ENCODE results near the gene ADGRD1.
"Not testable (repeated sequence)": the region's sequence is repeated elsewhere in the genome, so short reads cannot be mapped to it uniquely, and the experiment has no call there.

The ADGRD1 gene

DNA sequence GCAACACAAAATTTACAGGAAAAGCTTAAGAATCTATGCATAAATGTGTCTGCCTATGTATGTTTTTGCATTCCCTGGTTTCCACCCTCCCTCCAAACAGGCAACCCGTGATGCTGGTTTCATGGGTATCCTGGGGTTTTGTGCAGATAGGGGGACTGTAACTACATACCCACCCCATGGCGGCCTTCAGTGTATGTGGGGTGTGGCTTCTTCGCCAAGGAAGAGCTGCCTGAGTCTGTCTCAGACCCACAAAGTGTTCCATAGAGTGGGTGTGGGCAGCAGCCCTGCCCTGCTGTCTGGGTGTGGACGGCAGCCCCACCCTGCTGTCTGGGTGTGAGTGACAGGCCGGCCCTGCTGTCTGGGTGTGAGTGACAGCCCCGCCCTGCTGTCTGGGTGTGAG, 174.8 kb downstream of the ADGRD1 start:
- TF ChIP-seq, protein P1, sequence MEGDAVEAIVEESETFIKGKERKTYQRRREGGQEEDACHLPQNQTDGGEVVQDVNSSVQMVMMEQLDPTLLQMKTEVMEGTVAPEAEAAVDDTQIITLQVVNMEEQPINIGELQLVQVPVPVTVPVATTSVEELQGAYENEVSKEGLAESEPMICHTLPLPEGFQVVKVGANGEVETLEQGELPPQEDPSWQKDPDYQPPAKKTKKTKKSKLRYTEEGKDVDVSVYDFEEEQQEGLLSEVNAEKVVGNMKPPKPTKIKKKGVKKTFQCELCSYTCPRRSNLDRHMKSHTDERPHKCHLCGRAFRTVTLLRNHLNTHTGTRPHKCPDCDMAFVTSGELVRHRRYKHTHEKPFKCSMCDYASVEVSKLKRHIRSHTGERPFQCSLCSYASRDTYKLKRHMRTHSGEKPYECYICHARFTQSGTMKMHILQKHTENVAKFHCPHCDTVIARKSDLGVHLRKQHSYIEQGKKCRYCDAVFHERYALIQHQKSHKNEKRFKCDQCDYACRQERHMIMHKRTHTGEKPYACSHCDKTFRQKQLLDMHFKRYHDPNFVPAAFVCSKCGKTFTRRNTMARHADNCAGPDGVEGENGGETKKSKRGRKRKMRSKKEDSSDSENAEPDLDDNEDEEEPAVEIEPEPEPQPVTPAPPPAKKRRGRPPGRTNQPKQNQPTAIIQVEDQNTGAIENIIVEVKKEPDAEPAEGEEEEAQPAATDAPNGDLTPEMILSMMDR (IDR thresholded peaks at IDR 0.05; ENCODE audit: insufficient read depth, missing control alignments), result no peak
- FAIRE-seq, result no peak
- DNase-seq (ENCODE audit: insufficient read length, low spot score), result no peak

DNA sequence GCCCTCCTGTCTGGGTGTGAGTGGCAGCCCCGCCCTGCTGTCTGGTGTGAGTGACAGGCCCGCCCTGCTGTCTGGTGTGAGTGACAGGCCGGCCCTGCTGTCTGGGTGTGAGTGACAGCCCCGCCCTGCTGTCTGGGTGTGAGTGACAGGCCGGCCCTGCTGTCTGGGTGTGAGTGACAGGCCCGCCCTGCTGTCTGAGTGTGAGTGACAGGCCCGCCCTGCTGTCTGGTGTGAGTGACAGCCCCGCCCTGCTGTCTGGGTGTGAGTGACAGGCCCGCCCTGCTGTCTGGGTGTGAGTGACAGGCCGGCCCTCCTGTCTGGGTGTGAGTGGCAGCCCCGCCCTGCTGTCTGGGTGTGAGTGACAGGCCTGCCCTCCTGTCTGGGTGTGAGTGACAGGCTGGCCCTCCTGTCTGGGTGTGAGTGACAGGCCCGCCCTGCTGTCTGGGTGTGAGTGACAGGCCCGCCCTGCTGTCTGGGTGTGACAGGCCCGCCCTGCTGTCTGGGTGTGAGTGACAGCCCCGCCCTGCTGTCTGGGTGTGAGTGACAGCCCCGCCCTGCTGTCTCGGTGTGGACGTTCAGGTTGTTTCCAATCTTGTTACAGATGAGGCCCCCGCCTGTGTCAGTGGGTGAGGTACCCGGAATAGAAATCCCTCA, 175.4 kb downstream of the ADGRD1 start:
- not testable (repeated sequence) for DNase-seq (ENCODE audit: insufficient read length, low spot score); FAIRE-seq

DNA sequence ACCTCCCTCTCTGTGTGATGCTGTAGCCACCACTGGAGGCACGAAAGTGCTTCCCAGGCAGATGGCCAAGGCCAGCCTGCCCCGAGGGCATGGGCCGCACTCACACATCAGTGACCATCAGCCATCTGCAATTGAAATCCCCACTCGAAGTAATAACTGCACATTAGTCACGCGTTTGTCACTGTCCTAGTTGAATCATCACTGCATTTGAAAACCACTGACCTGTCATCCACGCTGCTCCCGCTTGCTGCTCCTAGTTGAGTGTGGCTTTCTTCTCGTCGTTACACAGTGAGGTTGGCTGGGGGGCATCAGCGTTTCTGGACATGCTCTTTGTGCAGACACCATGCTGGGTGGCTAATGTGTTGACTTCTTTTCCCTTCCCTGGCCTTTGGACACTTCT, 176.1 kb downstream of the ADGRD1 start:
- DNase-seq (ENCODE audit: insufficient read length, low spot score) (no peak), FAIRE-seq (no peak)
- TF ChIP-seq, protein P1 (IDR thresholded peaks at IDR 0.05; ENCODE audit: insufficient read depth, missing control alignments), result no peak

DNA sequence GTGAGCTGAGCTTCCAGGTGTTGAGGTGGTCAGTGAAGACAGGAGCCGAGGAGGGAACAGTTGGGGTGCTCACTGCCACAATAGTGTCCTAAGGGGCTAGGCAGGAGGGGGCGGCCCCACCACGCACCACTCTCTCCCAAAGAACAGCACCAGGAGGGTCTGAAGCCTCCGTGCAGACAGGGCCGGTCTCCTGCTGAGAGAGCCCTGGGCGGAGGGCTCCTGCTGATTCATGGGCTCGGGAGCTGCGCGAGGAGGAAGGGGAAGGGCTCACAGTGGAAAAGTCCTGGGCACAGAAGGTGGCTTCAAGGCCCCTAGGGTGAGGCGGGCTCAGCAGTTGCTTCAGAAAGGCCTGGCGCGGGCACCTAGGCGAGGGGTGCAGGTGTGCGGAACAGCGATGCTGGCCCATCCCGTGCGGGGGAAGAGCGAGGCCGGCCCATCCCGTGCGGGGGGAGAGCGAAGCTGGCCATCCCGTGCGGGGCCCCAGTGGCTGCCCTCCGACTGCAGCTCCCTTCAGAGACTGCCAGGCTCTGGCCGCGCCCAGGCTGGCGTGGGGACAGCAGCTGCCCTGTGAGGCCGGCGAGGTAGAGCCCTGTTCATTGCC, 176.7 kb downstream of the ADGRD1 start:
- TF ChIP-seq, protein P1 (IDR thresholded peaks at IDR 0.05; ENCODE audit: insufficient read depth, missing control alignments), result no peak
- DNase-seq (ENCODE audit: insufficient read length, low spot score), result no peak
- no peak for FAIRE-seq

DNA sequence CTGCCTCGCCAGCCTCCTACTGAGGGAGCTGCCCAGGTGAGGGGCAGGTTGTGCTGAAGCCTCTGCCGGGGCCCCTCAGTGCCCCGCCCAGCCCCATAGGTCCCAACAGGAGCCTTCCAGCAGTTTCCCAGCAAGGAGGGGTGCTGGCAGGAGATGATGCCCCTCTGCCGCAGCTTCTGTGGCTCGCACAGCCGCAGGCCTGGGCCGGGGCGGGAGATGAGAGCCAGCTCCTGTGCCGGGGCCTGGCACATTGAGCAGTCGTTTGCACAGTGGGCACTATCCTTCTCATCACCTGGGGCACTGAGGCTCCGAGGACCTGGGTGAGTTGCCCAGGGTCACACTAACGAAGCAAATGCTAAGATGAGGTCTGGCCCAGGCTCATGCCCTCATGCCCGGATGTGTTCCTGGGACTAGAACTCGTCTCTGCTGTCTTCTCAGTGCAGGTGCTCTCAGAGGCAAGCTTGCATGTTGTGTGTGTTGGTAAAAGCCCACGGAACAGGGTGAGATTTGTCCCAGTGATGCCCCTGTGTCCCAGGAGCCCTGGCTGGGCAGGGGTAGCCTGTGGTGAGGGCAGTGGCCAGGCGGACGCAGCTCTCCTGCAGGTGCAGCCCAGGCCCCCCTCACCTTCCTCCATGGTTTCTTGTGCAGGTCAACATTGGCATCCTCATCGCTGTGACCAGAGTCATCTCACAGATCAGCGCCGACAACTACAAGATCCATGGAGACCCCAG, 177.5 kb downstream of the ADGRD1 start:
- no peak for FAIRE-seq
- no peak for DNase-seq (ENCODE audit: insufficient read length, low spot score)
- TF ChIP-seq, protein P1 (IDR thresholded peaks at IDR 0.05; ENCODE audit: insufficient read depth, missing control alignments), result no peak

DNA sequence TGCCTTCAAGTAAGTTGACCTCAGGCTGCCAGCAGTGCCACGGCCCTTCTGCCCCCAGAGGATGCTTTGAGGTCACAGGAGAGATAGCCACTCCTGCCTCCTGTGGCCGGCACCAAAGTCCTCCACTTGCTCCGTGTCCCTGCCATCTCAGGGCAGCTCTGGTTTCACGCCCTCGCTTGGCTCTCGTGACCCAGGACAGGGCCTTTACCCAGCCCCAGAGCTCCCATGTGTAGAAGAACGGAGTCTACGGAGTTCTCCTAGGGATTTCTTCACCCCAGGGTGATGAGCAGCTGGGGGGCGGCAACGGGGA, 178.1 kb downstream of the ADGRD1 start:
- no peak for DNase-seq (ENCODE audit: insufficient read length, low spot score)
- no peak for FAIRE-seq
- TF ChIP-seq, protein P1 (IDR thresholded peaks at IDR 0.05; ENCODE audit: insufficient read depth, missing control alignments), result no peak

DNA sequence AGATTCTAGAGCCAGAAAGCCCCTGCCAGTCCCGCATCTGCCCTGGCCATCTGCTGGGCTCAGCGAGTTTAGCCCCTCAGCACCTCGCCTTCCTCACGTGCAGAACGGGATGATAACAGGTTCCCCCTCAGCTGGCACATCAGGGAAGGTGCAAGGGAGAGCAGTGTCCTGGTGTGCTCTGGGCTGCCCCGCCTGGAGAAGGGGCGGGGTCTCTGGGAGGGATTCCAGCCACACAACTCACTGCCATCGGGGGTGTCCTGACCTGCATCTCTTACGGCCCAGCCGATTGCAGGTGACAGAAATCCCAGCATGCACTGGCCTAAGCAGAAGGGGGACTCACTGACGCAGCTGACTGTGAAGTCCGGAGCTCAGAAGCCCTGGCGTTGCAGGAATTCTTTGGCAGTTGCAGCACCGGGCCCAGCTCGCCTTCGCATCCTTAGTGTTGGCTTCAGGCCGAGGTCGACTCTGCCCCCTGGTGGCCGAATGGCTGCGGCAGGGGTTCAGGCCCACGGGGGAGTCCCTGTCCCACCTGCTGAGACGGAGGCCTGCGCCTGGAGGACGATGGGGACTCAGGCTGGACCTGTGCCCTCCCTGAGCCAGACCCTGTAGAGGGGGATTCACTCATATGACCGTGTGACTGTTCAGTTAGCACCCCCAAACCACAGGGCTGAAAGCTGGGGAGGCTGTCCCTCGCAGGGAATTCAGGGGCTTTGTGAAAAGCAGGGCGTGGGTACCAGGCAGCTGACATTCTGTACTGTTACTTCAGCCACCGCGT, 178.6 kb downstream of the ADGRD1 start:
- TF ChIP-seq, protein P1 (IDR thresholded peaks at IDR 0.05; ENCODE audit: insufficient read depth, missing control alignments), result peak; percentile 46
- no peak for FAIRE-seq
- peak; percentile 85 for DNase-seq (ENCODE audit: insufficient read length, low spot score)

Measured in D721Med (cell line).